ENCODE data around the gene OTOS.

OTOS gene

GRCh38 chr2:240135706-240136012 is 4.8 kb downstream of the OTOS start:
- no peak for DNase-seq

GRCh38 chr2:240134956-240135520 is 5.4 kb downstream of the OTOS start:
- no peak for DNase-seq

GRCh38 chr2:240134466-240134865 is 6.0 kb downstream of the OTOS start:
- DNase-seq, result no peak

- DNase-seq, result no peak
Observed at GRCh38 chr2:240133401-240133800, 7.1 kb downstream of the OTOS start.

- DNase-seq, result no peak
Observed at GRCh38 chr2:240132651-240132980, 7.8 kb downstream of the OTOS start.

- DNase-seq, result no peak
Observed at GRCh38 chr2:240131941-240132650, 8.4 kb downstream of the OTOS start.

GRCh38 chr2:240131296-240131695 is 9.2 kb downstream of the OTOS start:
- no peak for DNase-seq

GRCh38 chr2:240130393-240131195 is 9.9 kb downstream of the OTOS start:
- DNase-seq, result no peak

GRCh38 chr2:240129731-240130392 is 10.6 kb downstream of the OTOS start:
- no peak for DNase-seq

GRCh38 chr2:240129311-240129710 is 11.1 kb downstream of the OTOS start:
- DNase-seq, result no peak

GRCh38 chr2:240128608-240129145 is 11.8 kb downstream of the OTOS start:
- DNase-seq, result no peak

GRCh38 chr2:240127911-240128607 is 12.4 kb downstream of the OTOS start:
- no peak for DNase-seq

GRCh38 chr2:240127191-240127750 is 13.2 kb downstream of the OTOS start:
- no peak for DNase-seq

- no peak for DNase-seq
Observed at GRCh38 chr2:240126731-240127130, 13.7 kb downstream of the OTOS start.

GRCh38 chr2:240125742-240126141 is 14.7 kb downstream of the OTOS start:
- DNase-seq, result no peak

GRCh38 chr2:240124651-240125030 is 15.8 kb downstream of the OTOS start:
- DNase-seq, result no peak

GRCh38 chr2:240123821-240124650 is 16.4 kb downstream of the OTOS start:
- no peak for DNase-seq

GRCh38 chr2:240121675-240122074 is 18.8 kb downstream of the OTOS start:
- no peak for DNase-seq

- DNase-seq, result no peak
Observed at GRCh38 chr2:240121190-240121589, 19.3 kb downstream of the OTOS start.

GRCh38 chr2:240114233-240114632 is 26.2 kb downstream of the OTOS start:
- DNase-seq, result no peak

- no peak for DNase-seq
Observed at GRCh38 chr2:240112914-240113690, 27.4 kb downstream of the OTOS start.

All from activated CD4-positive, CD25-positive, alpha-beta regulatory T cell (primary cell).